MM.1S (cell line): ENCODE data around the gene GEMIN8.

Experiments
- DNase-seq: peaks from one replicate; pipeline ENCODE4 v3.0.0-alpha.2; 2015
- H2AFZ ChIP-seq: fragments of 300-600 bp; sonication (generic); 2 replicates; pipeline ENCODE4 v1.6.0; 2016; ENCODE audit warnings: antibody characterized with exemption, low read length
- H3F3A ChIP-seq: fragments of 300-600 bp; sonication (generic); 2 replicates; pipeline ENCODE4 v1.6.1; 2016; ENCODE audit warnings: mild to moderate bottlenecking, antibody characterized with exemption, low read length, moderate library complexity, mixed read lengths; ENCODE audit not compliant: insufficient read depth
- H3K27ac ChIP-seq: fragments of 300-600 bp; sonication (generic); 2 replicates; pipeline ENCODE4 v1.5.1; 2016; ENCODE audit warnings: mild to moderate bottlenecking, low read length
- H3K27me3 ChIP-seq: fragments of 300-600 bp; sonication (generic); replicated peaks from 2 replicates; pipeline ENCODE4 v1.6.0; 2016; ENCODE audit warnings: low read length; ENCODE audit not compliant: insufficient read depth
- H3K36me3 ChIP-seq: fragments of 300-600 bp; sonication (generic); replicated peaks from 2 replicates; pipeline ENCODE4 v1.6.1; 2016; ENCODE audit warnings: mild to moderate bottlenecking, low read length, mixed read lengths; ENCODE audit not compliant: insufficient read depth
- H3K4me1 ChIP-seq: fragments of 300-600 bp; sonication (generic); 2 replicates; pipeline ENCODE4 v1.6.1; 2016; ENCODE audit warnings: low read length, mixed read lengths
- H3K4me2 ChIP-seq: fragments of 300-600 bp; sonication (generic); 2 replicates; pipeline ENCODE4 v1.6.0; 2016; ENCODE audit warnings: low read depth, low read length
- H3K4me3 ChIP-seq: fragments of 300-600 bp; sonication (generic); 2 replicates; pipeline ENCODE4 v1.5.1; 2016; ENCODE audit warnings: low read length, mixed read lengths
- H3K79me2 ChIP-seq: fragments of 300-600 bp; sonication (generic); 2 replicates; pipeline ENCODE4 v1.6.1; 2016; ENCODE audit warnings: mixed run types, low read length, mixed read lengths
- H3K9ac ChIP-seq: fragments of 300-600 bp; sonication (generic); 2 replicates; pipeline ENCODE4 v1.6.1; 2016; ENCODE audit warnings: low read length, mixed read lengths
- H3K9me2 ChIP-seq: fragments of 300-600 bp; sonication (generic); replicated peaks from 2 replicates; pipeline ENCODE4 v1.6.1; 2016; ENCODE audit warnings: mild to moderate bottlenecking, low read length, mixed read lengths; ENCODE audit not compliant: insufficient read depth
- H3K9me3 ChIP-seq: fragments of 300-600 bp; sonication (generic); replicated peaks from 2 replicates; pipeline ENCODE4 v1.6.1; 2016; ENCODE audit warnings: mild to moderate bottlenecking, low read length, mixed read lengths; ENCODE audit not compliant: insufficient read depth
- H4K20me1 ChIP-seq: fragments of 300-600 bp; sonication (generic); 2 replicates; pipeline ENCODE4 v1.6.1; 2016; ENCODE audit warnings: mild to moderate bottlenecking, low read length, moderate library complexity, mixed read lengths; ENCODE audit not compliant: insufficient read depth
- CTCF ChIP-seq: fragments of 300-600 bp; sonication (generic); IDR thresholded peaks from 2 replicates; pipeline ENCODE4 v1.5.1; 2016; ENCODE audit warnings: antibody characterized with exemption, low read length, mixed read lengths
- EZH2 ChIP-seq: fragments of 300-600 bp; sonication (generic); optimal IDR thresholded peaks from 2 replicates; pipeline ENCODE3; 2017; ENCODE audit warnings: low read depth, mild to moderate bottlenecking, antibody characterized with exemption, low read length, mixed read lengths
- EZH2phosphoT487 ChIP-seq: fragments of 300-600 bp; sonication (generic); IDR thresholded peaks from 2 replicates; pipeline ENCODE4 v1.6.1; 2018; ENCODE audit warnings: antibody characterized with exemption, low read length

The GEMIN8 gene

GRCh38 chrX:14013054-14013453 lies 16.6 kb downstream of the GEMIN8 start:
- no peak overlapping the region for H2AFZ ChIP-seq
- no peak overlapping the region for H3K4me3 ChIP-seq
- no peaks in the 10 kb centered on the region for H3K9me3 ChIP-seq
- H3K4me1 ChIP-seq: no peaks in the 10 kb centered on the region
- H3F3A ChIP-seq: no peaks in the 10 kb centered on the region
- H3K27ac ChIP-seq: no peak overlapping the region
- H3K27me3 ChIP-seq: no peaks in the 10 kb centered on the region
- no peaks in the 10 kb centered on the region for H3K9me2 ChIP-seq
- DNase-seq: no peak
- no peaks in the 10 kb centered on the region for H3K36me3 ChIP-seq
- no peak overlapping the region for H3K4me2 ChIP-seq
- no peaks in the 10 kb centered on the region for H3K79me2 ChIP-seq
- no peaks in the 10 kb centered on the region for H4K20me1 ChIP-seq
- TF ChIP-seq EZH2 (no peak), EZH2phosphoT487 (no peak), CTCF (no peak)
- H3K9ac ChIP-seq: no peak overlapping the region

GRCh38 chrX:14010566-14010965 lies 19.1 kb downstream of the GEMIN8 start:
- Histone ChIP-seq H3K4me2 (no peak overlapping the region), H4K20me1 (no peaks in the 10 kb centered on the region), H3K9me2 (no peaks in the 10 kb centered on the region), H2AFZ (no peak overlapping the region), H3K9ac (no peak overlapping the region), H3K79me2 (no peaks in the 10 kb centered on the region), H3K36me3 (no peaks in the 10 kb centered on the region), H3K4me1 (no peaks in the 10 kb centered on the region), H3K4me3 (no peak overlapping the region), H3K27ac (no peak overlapping the region), H3F3A (no peaks in the 10 kb centered on the region), H3K27me3 (no peaks in the 10 kb centered on the region), H3K9me3 (no peaks in the 10 kb centered on the region)
- no peak for DNase-seq
- TF ChIP-seq CTCF (no peak), EZH2 (no peak), EZH2phosphoT487 (no peak)

- H3K9ac ChIP-seq: no peak overlapping the region
- no peak overlapping the region for H3K27ac ChIP-seq
- H3F3A ChIP-seq: no peaks in the 10 kb centered on the region
- H4K20me1 ChIP-seq: no peaks in the 10 kb centered on the region
- TF ChIP-seq EZH2: no peak
- TF ChIP-seq CTCF: no peak
- no peak for TF ChIP-seq EZH2phosphoT487
- H3K9me3 ChIP-seq: no peaks in the 10 kb centered on the region
- H3K36me3 ChIP-seq: no peaks in the 10 kb centered on the region
- no peak overlapping the region for H2AFZ ChIP-seq
- H3K79me2 ChIP-seq: no peaks in the 10 kb centered on the region
- H3K4me1 ChIP-seq: no peaks in the 10 kb centered on the region
- DNase-seq: no peak
- H3K27me3 ChIP-seq: no peaks in the 10 kb centered on the region
- H3K9me2 ChIP-seq: no peaks in the 10 kb centered on the region
- no peak overlapping the region for H3K4me2 ChIP-seq
- no peak overlapping the region for H3K4me3 ChIP-seq
Measured at GRCh38 chrX:14006540-14006939, 23.2 kb downstream of the GEMIN8 start.
